ENCODE measurements around the gene SMAD2. TPM values are rescaled to one million over a fixed set of nuclear protein-coding genes. Genes with fewer than 3 reads are reported as not detected.

SMAD2 gene
- total RNA-seq, 1 experiment from 2014 or later = 163 TPM

Small RNA genes lying within 50 kb of the gene (small RNA-seq; reads per million reads assigned to genes)
- 0.12 reads per million for gene AC120349.2
- gene MTCO2P2 = 0.16 reads per million

Data from Karpas-422 (cell line).